Uterus (tissue), 2 donors: ENCODE data around the gene ZMYND10.

Source experiments
- POLR2A ChIP-seq, 2 donors: fragments of 450-650 bp; IDR thresholded peaks; one replicate each; pipeline ENCODE4 v1.6.1; 2016; ENCODE audit warnings: antibody characterized with exemption in 2 of 2, mild to moderate bottlenecking in 1 of 2, moderate library complexity in 1 of 2
- TF ChIP-seq, protein P1 (sequence below), 4 experiments: fragments of 200-600 bp in 2 of 4; fragments of 450-650 bp in 2 of 4; sonication (generic) in 2 of 4; IDR thresholded peaks; one replicate each; pipeline ENCODE4 v1.5.1; 2016 to 2019; ENCODE audit warnings: antibody characterized with exemption in 4 of 4, mild to moderate bottlenecking in 2 of 4, moderate library complexity in 1 of 4

DNA sequence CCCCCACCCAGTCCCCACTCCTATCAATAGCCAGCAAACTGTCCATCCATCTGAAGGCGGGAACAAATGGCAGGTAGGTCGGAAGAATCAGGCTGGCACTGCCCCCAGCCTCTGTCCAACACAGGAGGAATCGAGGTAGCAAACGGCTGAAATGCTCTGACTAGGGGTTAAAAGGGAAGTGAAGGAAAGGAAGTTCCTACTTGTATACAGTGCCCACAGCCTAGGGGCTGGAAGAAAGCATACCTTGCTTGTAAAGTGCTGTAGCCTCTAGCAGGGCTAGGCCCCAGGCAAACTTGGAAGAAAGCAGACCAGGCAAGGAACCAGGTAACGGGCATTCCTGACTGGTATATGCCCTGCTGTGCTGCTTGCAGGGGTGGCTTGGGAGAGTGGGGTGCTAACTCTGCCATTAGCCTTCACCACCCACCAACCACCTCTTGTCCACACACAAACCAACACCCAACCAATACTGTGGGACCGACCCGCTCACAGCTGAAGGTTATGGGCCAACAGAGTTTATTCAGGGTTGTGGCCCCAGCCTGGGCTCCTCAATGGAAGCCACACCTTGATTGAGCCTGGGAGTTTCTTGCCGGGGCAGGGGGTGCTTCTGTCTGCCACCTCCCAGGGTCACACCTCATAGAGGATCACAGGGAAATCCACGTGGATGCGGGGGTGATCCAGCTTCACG lies 19.9 kb downstream of the ZMYND10 start:
- TF ChIP-seq, protein P1, sequence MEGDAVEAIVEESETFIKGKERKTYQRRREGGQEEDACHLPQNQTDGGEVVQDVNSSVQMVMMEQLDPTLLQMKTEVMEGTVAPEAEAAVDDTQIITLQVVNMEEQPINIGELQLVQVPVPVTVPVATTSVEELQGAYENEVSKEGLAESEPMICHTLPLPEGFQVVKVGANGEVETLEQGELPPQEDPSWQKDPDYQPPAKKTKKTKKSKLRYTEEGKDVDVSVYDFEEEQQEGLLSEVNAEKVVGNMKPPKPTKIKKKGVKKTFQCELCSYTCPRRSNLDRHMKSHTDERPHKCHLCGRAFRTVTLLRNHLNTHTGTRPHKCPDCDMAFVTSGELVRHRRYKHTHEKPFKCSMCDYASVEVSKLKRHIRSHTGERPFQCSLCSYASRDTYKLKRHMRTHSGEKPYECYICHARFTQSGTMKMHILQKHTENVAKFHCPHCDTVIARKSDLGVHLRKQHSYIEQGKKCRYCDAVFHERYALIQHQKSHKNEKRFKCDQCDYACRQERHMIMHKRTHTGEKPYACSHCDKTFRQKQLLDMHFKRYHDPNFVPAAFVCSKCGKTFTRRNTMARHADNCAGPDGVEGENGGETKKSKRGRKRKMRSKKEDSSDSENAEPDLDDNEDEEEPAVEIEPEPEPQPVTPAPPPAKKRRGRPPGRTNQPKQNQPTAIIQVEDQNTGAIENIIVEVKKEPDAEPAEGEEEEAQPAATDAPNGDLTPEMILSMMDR (IDR thresholded peaks at IDR 0.05), result no peak
- no peak for TF ChIP-seq POLR2A (IDR thresholded peaks at IDR 0.05)
